ENCODE results near the gene DIS3L. TPM values are rescaled to one million over a fixed set of nuclear protein-coding genes. Genes with fewer than 3 reads are reported as not detected.

The DIS3L gene
- total RNA-seq, 1 experiment from 2014 or later: 32.9 TPM

DNA sequence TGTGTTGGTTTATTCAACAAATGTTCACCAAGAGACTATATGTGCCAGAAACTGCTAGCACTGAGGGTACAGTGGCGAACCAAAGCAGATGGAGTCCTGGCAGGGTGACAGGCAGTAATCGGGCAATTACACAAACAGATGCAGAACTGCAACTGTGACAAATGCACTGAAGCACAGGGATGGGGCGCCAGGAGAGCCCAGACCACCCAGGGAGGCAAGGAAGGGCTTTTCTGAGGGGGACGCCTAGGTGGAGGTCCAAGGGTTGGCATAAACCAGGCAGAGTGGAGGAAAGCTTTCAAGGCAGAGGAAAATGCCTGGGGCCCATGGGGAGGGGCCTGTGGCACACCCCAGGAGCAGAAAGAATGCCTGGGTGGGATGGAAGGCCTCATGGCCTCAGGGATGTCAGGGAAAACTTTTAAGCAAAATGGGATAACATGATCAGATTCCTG is 5.5 kb downstream of the DIS3L start:
- Mint-ChIP-seq H3K4me3 (no peak overlapping the region), H3K9me3 (no peaks in the 10 kb centered on the region), H3K36me3 (peaks cover 14% of the 10 kb centered on the region; the same call in 1 of the 2 replicates), H3K27me3 (ENCODE audit: low read depth) (no peaks in the 10 kb centered on the region), H3K27ac (peak overlapping the region; percentile 58), H3K4me1 (peaks cover 37% of the 10 kb centered on the region)
- TF ChIP-seq KAT7 (CRISPR knock-in tag; IDR thresholded peaks at IDR 0.05; ENCODE audit: borderline replicate concordance) (no peak), MYBL2 (CRISPR knock-in tag; IDR thresholded peaks at IDR 0.05) (no peak), ZNF263 (CRISPR knock-in tag; IDR thresholded peaks at IDR 0.05; ENCODE audit: low read depth) (no peak), FOXK1 (CRISPR knock-in tag; IDR thresholded peaks at IDR 0.05) (no peak), ZNF121 (CRISPR knock-in tag; IDR thresholded peaks at IDR 0.05) (no peak), RELA (CRISPR knock-in tag; IDR thresholded peaks at IDR 0.05; ENCODE audit: borderline replicate concordance) (no peak), ZNF423 (CRISPR knock-in tag; IDR thresholded peaks at IDR 0.05) (no peak)
- TF ChIP-seq, protein P1, sequence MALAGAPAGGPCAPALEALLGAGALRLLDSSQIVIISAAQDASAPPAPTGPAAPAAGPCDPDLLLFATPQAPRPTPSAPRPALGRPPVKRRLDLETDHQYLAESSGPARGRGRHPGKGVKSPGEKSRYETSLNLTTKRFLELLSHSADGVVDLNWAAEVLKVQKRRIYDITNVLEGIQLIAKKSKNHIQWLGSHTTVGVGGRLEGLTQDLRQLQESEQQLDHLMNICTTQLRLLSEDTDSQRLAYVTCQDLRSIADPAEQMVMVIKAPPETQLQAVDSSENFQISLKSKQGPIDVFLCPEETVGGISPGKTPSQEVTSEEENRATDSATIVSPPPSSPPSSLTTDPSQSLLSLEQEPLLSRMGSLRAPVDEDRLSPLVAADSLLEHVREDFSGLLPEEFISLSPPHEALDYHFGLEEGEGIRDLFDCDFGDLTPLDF (CRISPR knock-in tag; IDR thresholded peaks at IDR 0.05): no peak
- TF ChIP-seq, protein P2, sequence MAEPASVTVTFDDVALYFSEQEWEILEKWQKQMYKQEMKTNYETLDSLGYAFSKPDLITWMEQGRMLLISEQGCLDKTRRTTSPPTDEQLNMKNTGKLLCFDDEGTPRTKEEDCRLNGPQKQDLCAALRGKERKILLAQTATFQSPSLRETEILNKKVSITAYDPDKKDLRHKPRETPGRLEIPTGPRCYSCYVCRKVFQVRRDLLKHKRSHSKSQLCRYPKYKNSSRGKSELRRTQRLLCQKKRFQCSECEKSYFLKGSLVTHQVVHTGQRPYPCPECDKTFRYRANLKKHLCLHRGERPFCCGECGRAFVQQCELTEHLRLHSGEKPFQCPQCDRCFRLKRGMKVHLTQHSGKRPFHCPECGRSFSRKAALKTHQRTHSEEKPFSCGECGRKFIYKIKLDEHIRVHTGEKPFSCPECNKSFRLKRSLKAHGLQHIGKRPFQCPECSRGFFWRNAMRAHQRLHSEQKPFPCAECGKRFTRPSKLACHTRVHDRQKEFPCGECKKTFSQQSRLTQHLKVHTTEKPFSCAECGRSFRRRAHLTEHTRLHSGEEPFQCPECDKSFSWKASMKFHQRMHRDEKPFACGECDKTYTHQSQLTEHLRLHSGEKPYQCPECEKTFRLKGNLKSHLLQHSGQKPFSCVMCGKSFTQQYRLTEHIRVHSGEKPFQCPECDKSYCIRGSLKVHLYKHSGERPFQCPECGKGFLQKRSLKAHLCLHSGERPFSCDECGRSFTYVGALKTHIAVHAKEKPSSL (CRISPR knock-in tag; conservative IDR thresholded peaks at IDR 0.05): no peak
- DNase-seq (ENCODE audit: low spot score) (no peak), ATAC-seq (no peak)
- CTCF ChIA-PET: no interaction called here
- POLR2A ChIA-PET: interaction anchor here (0.6 kb wide), 1 partner anchor 1259 kb away, joined by 4 read pairs; no protein-coding TSS in a partner anchor

DNA sequence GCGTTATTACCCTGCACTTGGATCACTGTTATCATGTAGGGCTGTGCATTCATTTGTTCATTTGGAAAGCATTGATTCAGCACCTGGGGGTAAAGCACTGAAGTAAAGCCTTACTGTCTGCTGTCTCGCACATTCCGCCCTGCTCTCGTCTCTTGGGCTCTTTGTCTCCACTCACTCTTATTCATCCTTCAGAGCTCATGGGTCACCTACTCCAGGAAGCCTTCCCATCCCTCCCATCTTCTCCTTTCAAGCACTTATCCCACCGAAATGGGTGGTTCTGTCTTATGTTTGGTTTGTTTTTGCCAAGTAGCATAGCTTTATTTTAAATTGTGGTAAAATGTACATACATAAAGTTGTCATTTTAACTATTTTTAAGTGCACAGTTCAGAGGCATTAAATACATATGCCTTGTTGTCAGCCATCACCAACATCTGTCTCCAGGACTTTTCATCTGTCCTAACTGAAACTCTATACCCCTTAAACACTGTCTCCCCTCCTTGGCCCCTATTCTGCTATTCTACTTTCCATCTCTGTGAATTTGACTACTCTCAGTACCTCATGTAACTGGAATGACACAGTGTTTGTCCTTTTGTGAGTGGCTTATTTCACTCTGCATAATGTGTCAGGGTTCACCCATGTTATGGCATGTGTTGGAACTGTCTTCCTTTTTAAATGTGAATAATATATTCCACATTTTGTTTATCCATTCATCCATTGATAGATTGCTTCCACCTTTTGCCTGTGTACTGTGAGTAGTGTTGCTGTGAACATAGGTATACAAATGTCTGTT is 9.3 kb downstream of the DIS3L start:
- H3K36me3 Mint-ChIP-seq: peaks cover 13% of the 10 kb centered on the region
- ChIA-PET CTCF (interaction anchor here (0.7 to 1.1 kb wide), 2 partner anchors 15 to 195 kb away, joined by 3 read pairs; partner anchors contain the start of gene SNAPC5), POLR2A (interaction anchor here (0.9 to 1.5 kb wide), 2 partner anchors 9 to 20 kb away, joined by 3 read pairs; partner anchors contain the start of gene DIS3L)
- DNase-seq (ENCODE audit: low spot score): no peak
- ATAC-seq: no peak
- no peaks in the 10 kb centered on the region for H3K27me3 Mint-ChIP-seq (ENCODE audit: low read depth)
- H3K9me3 Mint-ChIP-seq: no peaks in the 10 kb centered on the region
- TF ChIP-seq ATF1 (CRISPR knock-in tag; IDR thresholded peaks at IDR 0.05): no peak
- TF ChIP-seq, protein P3, sequence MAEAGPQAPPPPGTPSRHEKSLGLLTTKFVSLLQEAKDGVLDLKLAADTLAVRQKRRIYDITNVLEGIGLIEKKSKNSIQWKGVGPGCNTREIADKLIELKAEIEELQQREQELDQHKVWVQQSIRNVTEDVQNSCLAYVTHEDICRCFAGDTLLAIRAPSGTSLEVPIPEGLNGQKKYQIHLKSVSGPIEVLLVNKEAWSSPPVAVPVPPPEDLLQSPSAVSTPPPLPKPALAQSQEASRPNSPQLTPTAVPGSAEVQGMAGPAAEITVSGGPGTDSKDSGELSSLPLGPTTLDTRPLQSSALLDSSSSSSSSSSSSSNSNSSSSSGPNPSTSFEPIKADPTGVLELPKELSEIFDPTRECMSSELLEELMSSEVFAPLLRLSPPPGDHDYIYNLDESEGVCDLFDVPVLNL (CRISPR knock-in tag; IDR thresholded peaks at IDR 0.05; ENCODE audit: borderline replicate concordance, low read depth): no peak
- no peak for TF ChIP-seq RELA (CRISPR knock-in tag; IDR thresholded peaks at IDR 0.05; ENCODE audit: borderline replicate concordance)
- TF ChIP-seq TCF7 (CRISPR knock-in tag; IDR thresholded peaks at IDR 0.05; ENCODE audit: low read depth): no peak
- TF ChIP-seq FOXJ3 (CRISPR knock-in tag; IDR thresholded peaks at IDR 0.05; ENCODE audit: borderline replicate concordance): no peak
- TF ChIP-seq ZNF232 (CRISPR knock-in tag; IDR thresholded peaks at IDR 0.05): no peak
- TF ChIP-seq, protein P4, sequence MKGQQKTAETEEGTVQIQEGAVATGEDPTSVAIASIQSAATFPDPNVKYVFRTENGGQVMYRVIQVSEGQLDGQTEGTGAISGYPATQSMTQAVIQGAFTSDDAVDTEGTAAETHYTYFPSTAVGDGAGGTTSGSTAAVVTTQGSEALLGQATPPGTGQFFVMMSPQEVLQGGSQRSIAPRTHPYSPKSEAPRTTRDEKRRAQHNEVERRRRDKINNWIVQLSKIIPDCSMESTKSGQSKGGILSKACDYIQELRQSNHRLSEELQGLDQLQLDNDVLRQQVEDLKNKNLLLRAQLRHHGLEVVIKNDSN (CRISPR knock-in tag; IDR thresholded peaks at IDR 0.05): no peak
- TF ChIP-seq, protein P5, sequence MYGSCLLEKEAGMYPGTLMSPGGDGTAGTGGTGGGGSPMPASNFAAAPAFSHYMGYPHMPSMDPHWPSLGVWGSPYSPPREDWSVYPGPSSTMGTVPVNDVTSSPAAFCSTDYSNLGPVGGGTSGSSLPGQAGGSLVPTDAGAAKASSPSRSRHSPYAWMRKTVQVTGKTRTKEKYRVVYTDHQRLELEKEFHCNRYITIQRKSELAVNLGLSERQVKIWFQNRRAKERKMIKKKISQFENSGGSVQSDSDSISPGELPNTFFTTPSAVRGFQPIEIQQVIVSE (CRISPR knock-in tag; IDR thresholded peaks at IDR 0.05; ENCODE audit: borderline replicate concordance): no peak
- TF ChIP-seq, protein P6, sequence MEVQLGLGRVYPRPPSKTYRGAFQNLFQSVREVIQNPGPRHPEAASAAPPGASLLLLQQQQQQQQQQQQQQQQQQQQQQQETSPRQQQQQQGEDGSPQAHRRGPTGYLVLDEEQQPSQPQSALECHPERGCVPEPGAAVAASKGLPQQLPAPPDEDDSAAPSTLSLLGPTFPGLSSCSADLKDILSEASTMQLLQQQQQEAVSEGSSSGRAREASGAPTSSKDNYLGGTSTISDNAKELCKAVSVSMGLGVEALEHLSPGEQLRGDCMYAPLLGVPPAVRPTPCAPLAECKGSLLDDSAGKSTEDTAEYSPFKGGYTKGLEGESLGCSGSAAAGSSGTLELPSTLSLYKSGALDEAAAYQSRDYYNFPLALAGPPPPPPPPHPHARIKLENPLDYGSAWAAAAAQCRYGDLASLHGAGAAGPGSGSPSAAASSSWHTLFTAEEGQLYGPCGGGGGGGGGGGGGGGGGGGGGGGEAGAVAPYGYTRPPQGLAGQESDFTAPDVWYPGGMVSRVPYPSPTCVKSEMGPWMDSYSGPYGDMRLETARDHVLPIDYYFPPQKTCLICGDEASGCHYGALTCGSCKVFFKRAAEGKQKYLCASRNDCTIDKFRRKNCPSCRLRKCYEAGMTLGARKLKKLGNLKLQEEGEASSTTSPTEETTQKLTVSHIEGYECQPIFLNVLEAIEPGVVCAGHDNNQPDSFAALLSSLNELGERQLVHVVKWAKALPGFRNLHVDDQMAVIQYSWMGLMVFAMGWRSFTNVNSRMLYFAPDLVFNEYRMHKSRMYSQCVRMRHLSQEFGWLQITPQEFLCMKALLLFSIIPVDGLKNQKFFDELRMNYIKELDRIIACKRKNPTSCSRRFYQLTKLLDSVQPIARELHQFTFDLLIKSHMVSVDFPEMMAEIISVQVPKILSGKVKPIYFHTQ (CRISPR knock-in tag; IDR thresholded peaks at IDR 0.05): no peak
- no peak for TF ChIP-seq ZBTB21 (CRISPR knock-in tag; IDR thresholded peaks at IDR 0.05; ENCODE audit: borderline replicate concordance)
- no peak for TF ChIP-seq JUN (CRISPR knock-in tag; IDR thresholded peaks at IDR 0.05)
- no peak for TF ChIP-seq IRF2 (CRISPR knock-in tag; IDR thresholded peaks at IDR 0.05; ENCODE audit: borderline replicate concordance, low read depth)
- TF ChIP-seq EMX1 (CRISPR knock-in tag; IDR thresholded peaks at IDR 0.05): no peak
- TF ChIP-seq, protein P7, sequence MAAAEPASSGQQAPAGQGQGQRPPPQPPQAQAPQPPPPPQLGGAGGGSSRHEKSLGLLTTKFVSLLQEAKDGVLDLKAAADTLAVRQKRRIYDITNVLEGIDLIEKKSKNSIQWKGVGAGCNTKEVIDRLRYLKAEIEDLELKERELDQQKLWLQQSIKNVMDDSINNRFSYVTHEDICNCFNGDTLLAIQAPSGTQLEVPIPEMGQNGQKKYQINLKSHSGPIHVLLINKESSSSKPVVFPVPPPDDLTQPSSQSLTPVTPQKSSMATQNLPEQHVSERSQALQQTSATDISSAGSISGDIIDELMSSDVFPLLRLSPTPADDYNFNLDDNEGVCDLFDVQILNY (CRISPR knock-in tag; IDR thresholded peaks at IDR 0.05): no peak
- TF ChIP-seq SP1 (CRISPR knock-in tag; conservative IDR thresholded peaks at IDR 0.05): no peak
- peak overlapping the region; percentile 80; the same call in 1 of the 2 replicates for H3K27ac Mint-ChIP-seq
- H3K4me3 Mint-ChIP-seq: no peak overlapping the region
- peaks cover 14% of the 10 kb centered on the region; the same call in 1 of the 2 replicates for H3K4me1 Mint-ChIP-seq
